Stimulated activated CD8-positive, alpha-beta memory T cell treated with anti-CD3 and anti-CD28 coated beads, Interleukin-7, amount 100 ng/mL, for 24 hours (primary cell): ENCODE measurements around the gene FMC1.
"Not testable (repeated sequence)": the region's sequence is repeated elsewhere in the genome, so short reads cannot be mapped to it uniquely, and the experiment has no call there.

Source experiments
- DNase-seq: peaks from one replicate; pipeline ENCODE4 v3.0.0-alpha.2; 2020; ENCODE audit warnings: low read depth

FMC1 gene

DNA sequence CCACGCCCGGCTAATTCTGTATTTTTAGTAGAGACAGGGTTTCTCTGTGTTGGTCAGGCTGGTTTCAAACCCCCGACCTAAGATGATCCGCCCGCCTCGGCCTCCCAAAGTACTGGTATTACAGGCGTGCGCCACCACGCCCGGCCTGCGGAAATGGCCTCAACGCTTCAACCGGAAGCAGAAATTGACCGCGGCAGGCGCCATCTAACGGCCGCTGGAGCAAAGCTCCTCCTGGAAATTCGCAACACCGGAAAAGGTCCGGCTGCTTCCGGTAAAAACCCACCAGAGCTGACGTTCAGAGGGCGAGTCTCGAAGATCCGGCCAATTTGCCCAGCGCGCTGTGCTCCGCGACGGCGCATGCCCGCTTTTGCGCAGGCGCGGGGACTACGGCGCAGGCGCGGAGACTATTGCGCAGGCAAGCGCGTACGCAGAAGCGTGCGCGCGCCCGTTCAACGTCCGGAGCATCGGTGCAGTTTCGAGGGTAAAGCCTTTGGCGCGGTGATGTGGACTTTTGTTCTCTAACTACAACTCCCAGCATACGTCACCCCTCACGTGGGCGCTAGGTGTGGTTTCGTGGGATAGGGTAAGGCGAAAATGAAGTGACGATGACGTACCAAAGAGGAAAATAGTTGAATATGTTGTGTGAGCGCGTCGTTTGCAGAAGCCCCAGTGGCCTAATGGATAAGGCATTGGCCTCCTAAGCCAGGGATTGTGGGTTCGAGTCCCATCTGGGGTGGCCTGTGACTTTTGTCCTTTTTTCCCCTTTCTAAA, 915 bp upstream of the FMC1 start:
- DNase-seq = peak; percentile 95

DNA sequence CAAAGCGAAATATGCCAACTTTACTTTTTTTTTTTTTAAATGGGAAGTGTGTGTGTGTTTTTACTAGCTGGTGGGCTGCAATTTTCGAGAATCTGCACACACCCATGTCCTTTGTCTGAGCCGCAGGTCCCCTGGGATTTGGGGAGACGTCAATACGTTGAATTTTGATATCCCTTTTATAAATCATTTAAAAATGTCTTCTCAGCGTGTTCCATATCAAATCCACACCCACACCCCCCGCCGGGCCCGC, 404 bp upstream of the FMC1 start:
- no peak for DNase-seq

DNA sequence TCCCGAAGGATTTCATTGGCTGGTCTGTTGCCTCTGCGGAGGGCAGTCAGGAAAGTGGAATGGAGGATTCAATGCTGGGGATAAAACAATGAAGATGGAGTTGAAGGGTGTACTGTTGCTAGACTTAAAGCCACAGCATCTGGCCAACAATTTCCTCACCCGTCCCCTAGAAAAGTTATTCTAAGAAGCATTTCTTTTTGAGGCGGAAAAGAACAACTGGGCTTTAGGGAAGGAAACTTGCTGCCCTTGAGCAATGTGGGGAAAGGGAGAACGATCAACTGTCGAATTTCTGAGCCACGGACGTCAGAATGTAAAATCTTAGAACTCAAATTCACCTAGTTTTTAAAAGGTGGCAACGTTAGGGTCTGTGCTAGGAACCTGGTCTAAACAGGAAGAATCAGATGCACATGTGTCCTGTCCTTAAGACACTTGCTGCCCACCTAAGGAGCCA, 664 bp downstream of the FMC1 start:
- DNase-seq = no peak

- DNase-seq = no peak
Observed at GRCh38 chr7:139345042-139345441, 3.9 kb downstream of the FMC1 start.

- DNase-seq = no peak
Observed at GRCh38 chr7:139351027-139351426, 9.9 kb downstream of the FMC1 start.

DNA sequence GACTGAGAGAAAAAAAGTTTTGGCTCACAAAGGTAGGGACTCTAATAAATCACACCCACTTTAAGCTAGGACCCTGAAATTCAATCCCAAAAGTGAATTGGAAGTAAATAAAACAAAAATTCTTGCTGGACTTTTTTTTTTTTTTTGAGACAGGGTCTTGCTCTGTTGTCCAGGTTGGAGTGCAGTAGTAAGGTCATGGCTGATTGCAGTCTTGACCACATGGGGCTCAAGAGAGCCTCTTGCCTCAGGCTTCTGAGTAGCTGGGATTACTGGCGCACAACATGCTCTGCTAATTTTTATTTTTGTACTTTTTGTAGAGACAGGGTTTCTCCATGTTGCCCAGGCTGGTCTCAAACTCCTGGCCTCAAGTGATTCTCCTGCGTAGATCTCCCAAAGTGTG, 13.6 kb downstream of the FMC1 start:
- no peak for DNase-seq

DNA sequence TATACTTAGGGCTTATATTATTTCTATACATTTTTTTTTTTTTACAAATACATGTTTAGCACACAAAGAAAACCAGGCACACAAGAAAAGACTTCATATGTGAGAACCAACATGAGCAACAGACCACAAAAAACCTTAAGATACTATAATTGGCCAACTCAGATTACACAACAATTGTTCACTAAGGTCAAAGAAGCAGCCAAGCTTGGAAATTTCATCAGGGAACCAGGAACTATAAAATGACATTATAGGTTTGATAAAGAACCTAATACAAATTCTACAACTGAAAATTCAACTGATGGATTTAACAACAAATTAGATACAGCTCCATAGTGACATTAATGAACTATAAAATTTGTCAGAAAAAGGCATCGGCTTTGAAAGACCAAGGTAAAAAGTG, 14.2 kb downstream of the FMC1 start:
- no peak for DNase-seq

GRCh38 chr7:139357729-139358506, 16.8 kb downstream of the FMC1 start:
- DNase-seq = not testable (repeated sequence)

DNA sequence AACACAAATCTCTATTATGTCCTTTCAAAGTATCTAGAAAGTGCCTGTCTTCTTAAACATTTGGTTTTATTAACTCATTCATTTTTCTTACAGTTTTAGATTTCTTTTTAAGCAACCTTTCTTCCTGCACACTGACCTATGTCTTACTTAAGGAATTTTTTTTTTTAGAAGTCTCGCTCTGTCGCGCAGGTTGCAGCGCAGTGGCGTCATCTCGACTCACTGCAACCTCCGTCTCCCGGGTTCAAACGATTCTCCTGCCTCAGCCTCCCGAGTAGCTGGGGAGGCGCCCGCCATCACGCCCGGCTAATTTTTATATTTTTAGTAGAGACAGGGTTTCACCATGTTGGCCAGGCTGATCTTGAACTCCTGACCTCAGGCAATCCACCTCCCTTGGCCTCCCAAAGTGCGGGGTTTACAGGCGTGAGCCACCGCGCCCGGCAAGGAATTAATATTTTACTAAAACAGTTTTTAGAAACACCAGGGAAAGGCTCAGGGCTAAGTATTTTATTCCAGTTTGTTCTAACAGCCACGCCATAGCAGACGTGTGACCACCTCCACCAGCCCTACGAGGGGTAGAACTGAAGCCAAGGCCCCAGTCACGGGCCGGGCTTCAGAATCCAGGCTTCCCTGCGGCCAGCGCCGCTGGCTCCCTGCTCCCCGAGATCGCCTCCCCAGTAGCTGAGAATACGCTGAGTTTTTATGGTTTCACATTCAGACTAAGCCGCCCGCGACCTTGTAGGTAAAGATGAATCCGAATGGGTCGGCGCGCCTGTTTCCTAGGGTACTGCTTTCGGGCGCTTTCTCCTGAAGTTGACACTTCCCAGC, 17.6 kb downstream of the FMC1 start:
- no peak for DNase-seq

DNA sequence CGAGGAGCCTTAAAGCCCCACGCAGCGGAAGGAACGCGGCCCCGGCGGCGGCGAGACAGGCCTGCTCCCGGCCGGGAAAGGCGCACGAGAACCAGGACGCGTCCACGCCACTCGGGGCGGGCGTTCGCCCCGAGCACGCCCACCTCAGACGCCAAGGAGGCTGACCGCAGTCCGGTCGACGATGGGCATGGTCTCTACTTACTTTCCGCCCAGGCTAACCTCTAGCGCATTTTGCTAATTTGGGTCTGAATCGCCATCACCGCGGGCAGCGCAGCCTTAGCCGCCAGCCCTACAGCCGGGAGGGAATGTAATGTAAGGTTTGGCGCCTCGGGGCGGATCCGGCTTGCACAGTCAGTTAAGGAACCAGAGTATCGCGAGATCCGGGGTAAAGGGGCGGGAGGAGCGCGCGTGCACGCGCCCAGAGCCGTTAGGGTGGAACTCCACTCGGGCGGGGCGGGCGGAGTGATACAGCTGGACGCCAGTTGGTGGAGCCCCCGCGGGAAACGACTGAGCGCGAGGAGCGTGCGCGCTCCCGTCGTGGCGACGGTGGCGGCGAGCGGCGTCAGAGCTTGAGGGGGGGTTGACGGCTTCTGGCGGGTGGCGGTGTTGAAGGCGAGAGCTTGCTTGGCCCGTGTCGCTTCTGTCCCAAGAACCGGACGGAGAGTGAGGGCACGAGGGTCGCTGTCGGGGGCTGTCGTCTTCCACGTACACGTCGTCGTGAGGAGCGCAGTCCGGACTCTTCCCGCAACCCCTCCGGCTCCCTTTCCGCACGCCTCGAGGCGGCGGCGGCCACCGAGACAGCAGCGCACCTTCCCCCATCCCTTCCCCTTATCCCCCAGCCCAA, 18.5 kb downstream of the FMC1 start, which contains the start of gene LUC7L2:
TSS of gene LUC7L2 (plus strand) at position 529 of the 844 bp plus-strand sequence. CDS start 368 bp downstream, outside the sequence.
- peak; percentile 99 for DNase-seq

DNA sequence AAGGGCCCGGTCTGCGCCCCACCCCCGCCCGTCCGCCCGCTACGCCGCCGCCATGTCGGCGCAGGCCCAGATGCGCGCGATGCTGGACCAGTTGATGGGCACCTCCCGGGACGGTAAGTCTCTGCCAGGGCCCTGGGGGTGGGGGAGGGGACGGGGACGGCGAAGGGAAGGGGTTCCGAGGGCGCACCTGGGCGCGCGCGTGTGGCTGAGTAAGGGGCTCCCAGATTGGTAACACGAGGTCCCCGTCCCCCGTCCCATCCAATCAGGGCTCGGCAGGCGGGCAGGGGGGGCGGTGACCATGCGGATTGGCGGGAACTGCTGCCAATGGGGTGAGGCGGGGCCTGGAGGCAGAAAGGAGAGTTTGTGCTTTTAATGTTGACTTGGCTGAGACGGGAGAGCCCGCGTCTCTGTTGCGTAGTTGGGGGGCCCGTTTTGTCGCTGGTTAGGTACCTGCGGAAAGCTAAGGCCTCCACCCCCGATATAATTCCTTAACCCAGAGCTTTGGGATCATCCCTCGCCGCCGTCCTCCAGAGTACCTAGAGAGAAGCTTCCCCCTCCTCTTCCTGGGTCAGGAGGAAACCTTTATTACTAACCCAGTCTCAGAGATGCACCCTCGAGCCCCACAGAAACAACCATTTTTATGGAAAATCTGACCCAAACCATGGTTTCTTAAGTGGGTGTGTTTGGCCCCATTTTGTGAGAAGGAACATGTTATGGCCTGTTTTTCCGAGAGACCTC, 19.2 kb downstream of the FMC1 start:
- peak; percentile 95 for DNase-seq

- DNase-seq = no peak
Observed at GRCh38 chr7:139360948-139361307, 19.8 kb downstream of the FMC1 start.

- DNase-seq = no peak
Observed at GRCh38 chr7:139361523-139361922, 20.4 kb downstream of the FMC1 start.

DNA sequence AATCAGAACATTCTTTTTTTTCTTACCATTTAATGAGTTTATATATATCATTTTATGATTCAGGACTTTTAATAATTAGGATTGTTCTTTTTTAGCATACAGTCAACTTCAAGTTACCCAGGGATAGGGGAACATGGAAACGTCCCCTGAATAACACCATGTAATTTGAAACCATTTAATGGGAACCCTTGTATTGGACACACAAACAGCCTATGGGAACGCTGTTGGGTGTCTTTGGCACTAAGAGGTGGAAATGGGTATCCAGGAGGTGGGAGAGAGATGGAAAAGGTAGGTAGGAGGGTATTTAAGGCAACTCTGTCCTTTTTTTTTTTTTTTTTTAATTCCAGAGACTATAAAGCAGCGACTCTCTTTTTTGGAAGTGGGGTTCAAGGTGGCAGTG, 21.2 kb downstream of the FMC1 start:
- DNase-seq = no peak

- no peak for DNase-seq
Observed at GRCh38 chr7:139362981-139363380, 21.8 kb downstream of the FMC1 start.

DNA sequence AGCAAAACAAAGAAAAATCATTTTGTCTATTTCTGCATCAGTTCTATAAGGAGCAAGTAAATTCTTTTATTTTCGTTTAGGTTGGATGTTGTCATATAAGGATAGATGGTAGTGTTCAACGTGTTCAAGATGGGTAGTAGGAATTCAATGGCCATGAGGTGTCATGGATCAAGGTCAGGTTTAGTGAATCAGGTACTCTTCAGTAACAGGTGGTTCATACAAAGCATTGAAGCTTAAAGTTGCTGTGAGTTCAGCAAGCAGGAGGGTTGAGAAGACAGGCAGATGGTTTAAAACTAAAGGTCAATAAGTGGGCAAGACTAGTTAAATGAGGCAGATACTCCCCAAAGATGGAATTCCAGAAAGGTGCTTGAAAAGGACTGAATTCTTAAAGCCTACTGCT, 24.2 kb downstream of the FMC1 start:
- no peak for DNase-seq

GRCh38 chr7:139366400-139366799, 25.3 kb downstream of the FMC1 start:
- no peak for DNase-seq

- no peak for DNase-seq
Observed at GRCh38 chr7:139367438-139368155, 26.5 kb downstream of the FMC1 start.

GRCh38 chr7:139370301-139370942, 29.3 kb downstream of the FMC1 start:
- DNase-seq = no peak

- no peak for DNase-seq
Observed at GRCh38 chr7:139370943-139371313, 29.8 kb downstream of the FMC1 start.
